IMR-90 (cell line): ENCODE results near the gene MSANTD7. TPM values are rescaled to one million over a fixed set of nuclear protein-coding genes. Genes with fewer than 3 reads are reported as not detected.

ENCODE experiments used
- ATAC-seq: fragments of 200-7000 bp; cut with Tn5 transposase; 2 replicates; pipeline ENCODE4 v1.9.1; 2020; ENCODE audit warnings: low read depth, mild to moderate bottlenecking, moderate library complexity
- Bru-seq: library from RNA; stranded (reverse); fragments of 400-500 nt; gene quantifications from one replicate; lab custom pipeline; 2021; lab: Mats Ljungman, UMichigan
- BruChase-seq, 2 experiments: library from RNA; stranded (reverse); fragments of 400-500 nt; gene quantifications; one replicate each; lab custom pipeline; 2021; lab: Mats Ljungman, UMichigan
- BruUV-seq: library from RNA; stranded (reverse); fragments of 400-500 nt; replicated peaks from 2 replicates; lab custom pipeline; 2021; lab: Mats Ljungman, UMichigan
- CTCF ChIA-PET: fragments of 300-600 bp; formaldehyde crosslinking; extraction: SDS; loops from one replicate; lab custom pipeline; 2021; ENCODE audit warnings: antibody characterized with exemption; lab: Yijun Ruan, JAX
- POLR2A ChIA-PET: fragments of 300-600 bp; sonication (Branson Sonifier 250); formaldehyde crosslinking; loops from one replicate; lab custom pipeline; 2022; ENCODE audit warnings: antibody characterized with exemption; ENCODE audit not compliant: unreplicated experiment; lab: Charles Lee
- DNase-seq: peaks from one replicate; pipeline ENCODE4 v3.0.0; 2013
- H2AFZ ChIP-seq: replicated peaks from 2 replicates; pipeline ENCODE3; 2013; ENCODE audit warnings: low read length, mild to moderate bottlenecking; ENCODE audit not compliant: poor library complexity
- H2AK5ac ChIP-seq: 2 replicates; pipeline ENCODE4 v1.6.1; 2013; ENCODE audit warnings: low read depth, low read length, inconsistent platforms
- H2AK9ac ChIP-seq: replicated peaks from 2 replicates; pipeline ENCODE3; 2013; ENCODE audit warnings: mild to moderate bottlenecking, low read depth, low read length, moderate library complexity; ENCODE audit not compliant: poor library complexity
- H2BK120ac ChIP-seq: 2 replicates; pipeline ENCODE4 v1.6.1; 2013; ENCODE audit warnings: low read depth, low read length, inconsistent platforms
- H2BK15ac ChIP-seq: 3 replicates; pipeline ENCODE4 v1.6.1; 2013; ENCODE audit warnings: low read depth, low read length, inconsistent platforms
- H2BK20ac ChIP-seq: 2 replicates; pipeline ENCODE4 v1.6.1; 2013; ENCODE audit warnings: low read depth, mild to moderate bottlenecking, inconsistent platforms, low read length, moderate library complexity
- H2BK5ac ChIP-seq: 2 replicates; pipeline ENCODE4 v1.6.1; 2013; ENCODE audit warnings: mild to moderate bottlenecking, low read depth, low read length, inconsistent platforms; ENCODE audit not compliant: poor library complexity, severe bottlenecking
- H3K14ac ChIP-seq: replicated peaks from 2 replicates; pipeline ENCODE4 v1.6.1; 2013; ENCODE audit warnings: low read depth, low read length, inconsistent platforms
- H3K18ac ChIP-seq: 2 replicates; pipeline ENCODE4 v1.6.1; 2013; ENCODE audit warnings: low read depth, low read length, control low read depth
- H3K23ac ChIP-seq: 2 replicates; pipeline ENCODE4 v1.6.1; 2013; ENCODE audit warnings: low read depth, low read length, inconsistent platforms
- H3K27ac ChIP-seq: 2 replicates; pipeline ENCODE4 v1.5.1; 2013; ENCODE audit warnings: mild to moderate bottlenecking, control low read depth, low read length; ENCODE audit not compliant: insufficient read depth
- H3K27me3 ChIP-seq: 2 replicates; pipeline ENCODE4 v1.6.1; 2013; ENCODE audit warnings: low read length; ENCODE audit not compliant: control insufficient read depth, insufficient read depth
- H3K36me3 ChIP-seq: 2 replicates; pipeline ENCODE4 v1.6.1; 2013; ENCODE audit warnings: low read length, mixed read lengths; ENCODE audit not compliant: control insufficient read depth, insufficient read depth
- H3K4ac ChIP-seq: 2 replicates; pipeline ENCODE4 v1.6.1; 2013; ENCODE audit warnings: low read depth, low read length, inconsistent platforms
- H3K4me1 ChIP-seq: 2 replicates; pipeline ENCODE4 v1.6.1; 2013; ENCODE audit warnings: low read length, mixed read lengths; ENCODE audit not compliant: control insufficient read depth, insufficient read depth
- H3K4me2 ChIP-seq: 2 replicates; pipeline ENCODE4 v1.6.1; 2013; ENCODE audit warnings: low read depth, mild to moderate bottlenecking, control low read depth, low read length, moderate library complexity
- H3K4me3 ChIP-seq: 2 replicates; pipeline ENCODE4 v1.5.1; 2013; ENCODE audit warnings: low read depth, mild to moderate bottlenecking, control low read depth, low read length, moderate library complexity; ENCODE audit not compliant: insufficient read depth
- H3K56ac ChIP-seq: 2 replicates; pipeline ENCODE4 v1.6.1; 2013; ENCODE audit warnings: low read length, inconsistent platforms; ENCODE audit not compliant: insufficient read depth; ENCODE audit errors: extremely low read depth
- H3K79me1 ChIP-seq, 2 experiments: 2 replicates each; pipeline ENCODE4 v1.6.1; 2013; ENCODE audit warnings: low read length in 2 of 2, inconsistent platforms in 1 of 2, low read depth in 1 of 2
- H3K9ac ChIP-seq: 2 replicates; pipeline ENCODE4 v1.6.1; 2013; ENCODE audit warnings: low read depth, low read length, control low read depth
- H3K9me1 ChIP-seq: 2 replicates; pipeline ENCODE4 v1.6.1; 2013; ENCODE audit warnings: low read length, inconsistent platforms; ENCODE audit not compliant: insufficient read depth
- H3K9me3 ChIP-seq: 2 replicates; pipeline ENCODE4 v1.6.1; 2013; ENCODE audit warnings: low read length; ENCODE audit not compliant: control insufficient read depth, insufficient read depth
- H4K20me1 ChIP-seq: 2 replicates; pipeline ENCODE4 v1.6.1; 2013; ENCODE audit warnings: low read length, inconsistent platforms; ENCODE audit not compliant: insufficient read depth
- H4K5ac ChIP-seq: 2 replicates; pipeline ENCODE4 v1.6.1; 2013; ENCODE audit warnings: mild to moderate bottlenecking, low read depth, low read length, control low read depth
- H4K8ac ChIP-seq, 2 experiments: 2 replicates each; pipeline ENCODE4 v1.6.1; 2013; ENCODE audit warnings: low read depth in 2 of 2, low read length in 2 of 2, control low read depth in 1 of 2, inconsistent platforms in 1 of 2
- H4K91ac ChIP-seq: 2 replicates; pipeline ENCODE4 v1.6.1; 2013; ENCODE audit warnings: low read depth, low read length, inconsistent platforms; ENCODE audit not compliant: insufficient read depth
- BHLHE40 ChIP-seq: fragments of 150-350 bp; IDR thresholded peaks from 2 replicates; pipeline ENCODE4 v1.6.1; 2016; ENCODE audit warnings: mild to moderate bottlenecking, low read depth, low read length
- CEBPB ChIP-seq: IDR thresholded peaks from 2 replicates; pipeline ENCODE4 v1.6.1; 2012; ENCODE audit warnings: low read depth, low read length, improper control_type of control experiment
- ELK1 ChIP-seq: fragments of 150-350 bp; IDR thresholded peaks from 2 replicates; pipeline ENCODE4 v1.6.1; 2016; ENCODE audit warnings: low read depth, mild to moderate bottlenecking, low read length, moderate library complexity, borderline replicate concordance
- FOS ChIP-seq: fragments of 150-350 bp; IDR thresholded peaks from 2 replicates; pipeline ENCODE4 v1.6.1; 2016; ENCODE audit warnings: low read depth, low read length
- MAZ ChIP-seq: IDR thresholded peaks from 2 replicates; pipeline ENCODE4 v1.6.1; 2012; ENCODE audit warnings: low read depth, mild to moderate bottlenecking, low read length, improper control_type of control experiment, moderate library complexity, borderline replicate concordance
- MXI1 ChIP-seq: IDR thresholded peaks from 2 replicates; pipeline ENCODE4 v1.6.1; 2012; ENCODE audit warnings: low read depth, mild to moderate bottlenecking, low read length, moderate library complexity, borderline replicate concordance
- NFE2L2 ChIP-seq: fragments of 150-350 bp; IDR thresholded peaks from 2 replicates; pipeline ENCODE4 v1.6.1; 2016; ENCODE audit warnings: low read depth, mild to moderate bottlenecking, low read length
- POLR2A ChIP-seq: IDR thresholded peaks from 2 replicates; pipeline ENCODE4 v1.6.1; 2012; ENCODE audit warnings: mild to moderate bottlenecking, low read depth, low read length
- RAD21 ChIP-seq: IDR thresholded peaks from 2 replicates; pipeline ENCODE4 v1.6.1; 2012; ENCODE audit warnings: low read length, improper control_type of control experiment
- RCOR1 ChIP-seq: IDR thresholded peaks from 2 replicates; pipeline ENCODE4 v1.6.1; 2012; ENCODE audit warnings: mild to moderate bottlenecking, low read length, improper control_type of control experiment; ENCODE audit not compliant: insufficient replicate concordance
- RFX5 ChIP-seq: IDR thresholded peaks from 2 replicates; pipeline ENCODE4 v1.8.0; 2012; ENCODE audit warnings: low read depth, mild to moderate bottlenecking, low read length, moderate library complexity
- SMC3 ChIP-seq: fragments of 150-350 bp; IDR thresholded peaks from 2 replicates; pipeline ENCODE4 v1.6.1; 2016; ENCODE audit warnings: low read depth, mild to moderate bottlenecking, antibody characterized with exemption, low read length, moderate library complexity
- USF2 ChIP-seq: fragments of 150-350 bp; IDR thresholded peaks from 2 replicates; pipeline ENCODE4 v1.6.1; 2017; ENCODE audit warnings: mild to moderate bottlenecking, antibody characterized with exemption, low read length, low read depth
- WGBS, 2 experiments: methylation state at CpG; one replicate each; pipeline versions ENCODE4 v1.1.5 to v1.1.7; 2013; ENCODE audit warnings: missing lambda C conversion rate in 2 of 2; ENCODE audit not compliant: insufficient read length in 1 of 2; ENCODE audit errors: extremely low coverage in 2 of 2; 5-methylcytosine and 5-hydroxymethylcytosine counted together
- dilution Hi-C: fragments of 300-500 bp; cut with HindIII; formaldehyde crosslinking; loops from one replicate; pipeline ENCODE4 v1.14.3; 2018; ENCODE audit warnings: low sequenced_read_pairs; ENCODE audit not compliant: unreplicated experiment
- in situ Hi-C: fragments of 300-500 bp; cut with MboI; formaldehyde crosslinking; loops from 3 replicates; pipeline ENCODE4 v1.14.3; 2019; ENCODE audit warnings: low sequenced_read_pairs, inconsistent platforms, mixed read lengths
- intact Hi-C: fragments of 100-400 bp; cut with micrococcal nuclease; formaldehyde crosslinking; loops from 2 replicates; pipeline ENCODE4 v1.10.0; 2022
- long read RNA-seq: library from polyadenylated mRNA; unstranded; transcript quantifications from one replicate; pipeline ENCODE4 v2.0.0, GENCODE V29; 2021; ENCODE audit not compliant: unreplicated experiment
- polyA plus RNA-seq, 3 experiments: library from polyadenylated mRNA; depleted of rRNA; stranded (reverse); fragments of >200 nt; gene quantifications; 2 replicates each; pipeline ENCODE4 v1.2.3, GENCODE V29; 2012; ENCODE audit warnings: low replicate concordance in 1 of 3
- total RNA-seq: library from RNA; depleted of rRNA; stranded (reverse); fragments of >200 nt; gene quantifications from 2 replicates; pipeline ENCODE4 v1.2.3, GENCODE V29; 2012; rRNA removed

MSANTD7 gene
- total RNA-seq (16.0 and 17.2 TPM in 2 replicates), polyA plus RNA-seq (2012; rRNA removed) (4.2 and 4.7 TPM in 2 replicates), Bru-seq, nascent RNA (percentile 81 among the genes with signal in this experiment), BruChase-seq, experiment 1, labeled RNA remaining after a 6-hour chase (percentile 71 among the genes with signal in this experiment), BruChase-seq, experiment 2, labeled RNA remaining after a 2-hour chase (percentile 96 among the genes with signal in this experiment)
- 1.5 and 2.0 TPM in 2 replicates for polyA plus RNA-seq (2012; cell fraction: cytosol; rRNA removed)
- polyA plus RNA-seq (2012; cell fraction: nucleus; rRNA removed; ENCODE audit: low replicate concordance), result 3.0 and 8.7 TPM in 2 replicates
- long read RNA-seq, full-length matches to known transcripts, result 17 of 20 reads
- long read RNA-seq, partial matches to known transcripts, result 2 of 20 reads
- long read RNA-seq, other reads (novel, unspliced or antisense), result 1 of 20 reads

GRCh38 chr10:14837757-14838581 lies at the start of gene MSANTD7, which contains the start of the genes CDNF and HSPA14:
Gene MSANTD7 (plus strand): TSS chr10:14838306. CDS start chr10:14842285, 3,979 bp downstream.
Gene CDNF (minus strand): TSS chr10:14838037. CDS start chr10:14837946, 91 bp downstream.
Gene HSPA14 (plus strand): TSS chr10:14838306. CDS start chr10:14838403, 97 bp downstream.
- Histone ChIP-seq H3K79me1 (peaks cover 24 to 39% of the 10 kb centered on the region in 2 experiments), H2BK5ac (peak within 1 kb of the TSS; percentile 83), H3K9me1 (peaks cover 3% of the 10 kb centered on the region), H2AK9ac (peak within 1 kb of the TSS; percentile 94), H4K91ac (peak within 1 kb of the TSS; percentile 63), H3K56ac (peak within 1 kb of the TSS; percentile 60), H4K5ac (peak within 1 kb of the TSS; percentile 48), H3K9me3 (no peaks in the 10 kb centered on the region), H3K23ac (peak within 1 kb of the TSS; percentile 98), H4K8ac (peak within 1 kb of the TSS; percentile 76 to 92), H3K9ac (peak within 1 kb of the TSS; percentile 82), H4K20me1 (peaks cover 4% of the 10 kb centered on the region), H3K4me3 (peak within 1 kb of the TSS; percentile 74), H3K4me2 (peak within 1 kb of the TSS; percentile 93), H2BK15ac (peak within 1 kb of the TSS; percentile 7; the same call in 2 of the 3 replicates), H3K18ac (peak within 1 kb of the TSS; percentile 71), H3K4me1 (peaks cover 1% of the 10 kb centered on the region; the same call in 1 of the 2 replicates), H3K4ac (peak within 1 kb of the TSS; percentile 90), H2AFZ (peak within 1 kb of the TSS; percentile 97), H3K36me3 (peaks cover 14% of the 10 kb centered on the region), H2AK5ac (peak within 1 kb of the TSS; percentile 80), H3K27me3 (no peaks in the 10 kb centered on the region), H3K27ac (peak within 1 kb of the TSS; percentile 82), H2BK120ac (peak within 1 kb of the TSS; percentile 70), H2BK20ac (no peak within 1 kb of the TSS), H3K14ac (peak within 1 kb of the TSS; percentile 90)
- ChIA-PET CTCF (interaction anchor here (0.5 to 2.7 kb wide), 3 partner anchors 11 to 564 kb away, joined by 3 to 9 read pairs (median 5); no protein-coding TSS in a partner anchor), POLR2A (interaction anchor here (1.3 kb wide), 1 partner anchor 10 kb away, joined by 3 read pairs; no protein-coding TSS in a partner anchor)
- DNase-seq, result peak; percentile 99
- TF ChIP-seq MXI1 (peak; percentile 53; the same call in 1 of the 2 replicates), RCOR1 (no peak), RAD21 (0 out of 2 replicates have a peak, but pooled peaks have one; percentile 8), MAZ (peak; percentile 70; the same call in 1 of the 2 replicates), SMC3 (no peak), ELK1 (no peak), RFX5 (peak; percentile 100), USF2 (no peak), BHLHE40 (peak; percentile 68; the same call in 1 of the 2 replicates), FOS (no peak), POLR2A (peak; percentile 91), NFE2L2 (no peak), CEBPB (peak; percentile 93)
- peak; percentile 97 for ATAC-seq
- 1% methylated on average over 38 of the region's 72 CpGs; no CpG with 5 or more reads in 1 of the 2 experiments for WGBS, 2 experiments
- in situ Hi-C loops, result no loop called here
- dilution Hi-C loops, result no loop called here
- intact Hi-C loops, result loop anchor here (1.0 to 10.0 kb wide), 3 partner anchors 236 to 267 kb away; no protein-coding TSS in a partner anchor
- no TSS peak for BruUV-seq
